ENCODE measurements around the gene CCL13.

Gene CCL13

DNA sequence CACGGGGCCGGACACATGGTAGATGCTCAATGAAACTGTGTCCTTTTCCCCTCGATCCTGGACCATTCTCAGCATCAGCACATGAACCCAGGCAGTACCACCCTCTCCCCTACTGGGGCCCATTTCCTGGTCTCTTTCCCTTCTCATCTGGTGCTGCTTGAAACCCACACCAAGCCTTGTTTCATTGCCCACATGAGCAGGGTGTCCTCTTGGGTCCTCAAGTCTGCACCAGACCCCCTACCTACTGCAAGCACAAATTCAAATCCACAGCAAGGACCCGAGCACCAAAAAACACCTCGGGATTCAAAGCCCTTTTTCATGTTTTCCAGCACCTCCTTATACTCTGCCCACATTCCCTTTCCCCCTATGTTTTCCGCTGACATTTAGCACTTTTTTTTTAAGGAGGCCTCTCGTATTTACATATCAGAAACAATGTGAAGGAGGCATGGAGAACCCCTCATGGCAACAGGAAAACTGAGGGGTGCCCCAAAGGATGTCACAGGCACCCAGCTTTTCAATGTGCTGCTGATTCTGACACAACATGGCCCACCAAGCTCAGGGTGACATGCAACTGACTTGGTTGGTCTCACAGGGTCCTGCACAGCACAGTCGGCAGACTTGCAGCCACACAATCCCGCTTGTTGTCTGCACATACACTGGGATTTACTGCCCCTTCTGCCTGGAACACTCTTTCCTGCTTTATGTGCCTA, 11.4 kb downstream of the CCL13 start:
- H2AK5ac ChIP-seq (ENCODE audit: low read depth, low read length), result peak overlapping the region; percentile 36
- no peak overlapping the region for H3K23ac ChIP-seq (ENCODE audit: low read depth, low read length, poor library complexity)
- no peak overlapping the region for H3K14ac ChIP-seq (ENCODE audit: low read length)
- H3K9ac ChIP-seq (ENCODE audit: low read depth, low read length, poor library complexity), result no peak overlapping the region
- DNase-seq (ENCODE audit: low spot score), result no peak
- no peaks in the 10 kb centered on the region for H3K9me3 ChIP-seq (replicated peaks in 1 of 2; ENCODE audit: control insufficient read depth in 2 of 2, insufficient read depth in 1 of 2, low read depth in 1 of 2, low read length in 2 of 2)
- no peaks in the 10 kb centered on the region for H3K36me3 ChIP-seq (replicated peaks in 1 of 2; ENCODE audit: control insufficient read depth in 2 of 2, insufficient read depth in 2 of 2, low read length in 2 of 2)
- H4K8ac ChIP-seq (ENCODE audit: low read depth, low read length), result no peak overlapping the region
- H3K27ac ChIP-seq (replicated peaks; ENCODE audit: low read length), result no peak overlapping the region
- no peak overlapping the region for H2BK120ac ChIP-seq (ENCODE audit: low read depth, low read length)
- H3K4me1 ChIP-seq (ENCODE audit: control insufficient read depth in 2 of 2, insufficient read depth in 1 of 2, low read depth in 1 of 2, low read length in 2 of 2), result no peaks in the 10 kb centered on the region
- H2BK15ac ChIP-seq (ENCODE audit: low read length), result no peak overlapping the region
- no peak overlapping the region for H2AFZ ChIP-seq (ENCODE audit: low read length)
- H4K91ac ChIP-seq (ENCODE audit: low read depth, low read length, poor library complexity), result no peak overlapping the region
- no peak overlapping the region for H3K4ac ChIP-seq (ENCODE audit: low read length)
- no peaks in the 10 kb centered on the region for H3K79me1 ChIP-seq (ENCODE audit: low read depth, low read length)
- no peak overlapping the region for H3K4me3 ChIP-seq (ENCODE audit: low read length in 2 of 2)
- H3K4me2 ChIP-seq (ENCODE audit: insufficient read depth, low read length, poor library complexity, severe bottlenecking), result no peak overlapping the region
- H2BK5ac ChIP-seq (ENCODE audit: low read length), result no peak overlapping the region
- WGBS, 2 donors (ENCODE audit: extremely low coverage in 2 of 2, insufficient read length in 2 of 2, insufficient replicate concordance in 1 of 2), result no CpG with 5 or more reads among the region's 9 CpGs
- no peak overlapping the region for H3K18ac ChIP-seq (ENCODE audit: low read length)
- H2BK12ac ChIP-seq (ENCODE audit: low read length), result no peak overlapping the region
- no peaks in the 10 kb centered on the region for H3K27me3 ChIP-seq (ENCODE audit: control insufficient read depth in 3 of 3, insufficient read depth in 3 of 3, low read depth in 1 of 3, low read length in 3 of 3)

- no peak overlapping the region for H4K8ac ChIP-seq (ENCODE audit: low read depth, low read length)
- H3K4me2 ChIP-seq (ENCODE audit: insufficient read depth, low read length, poor library complexity, severe bottlenecking), result no peak overlapping the region
- H3K36me3 ChIP-seq (replicated peaks in 1 of 2; ENCODE audit: control insufficient read depth in 2 of 2, insufficient read depth in 2 of 2, low read length in 2 of 2), result no peaks in the 10 kb centered on the region
- no peaks in the 10 kb centered on the region for H3K4me1 ChIP-seq (ENCODE audit: control insufficient read depth in 2 of 2, insufficient read depth in 1 of 2, low read depth in 1 of 2, low read length in 2 of 2)
- no peak overlapping the region for H3K23ac ChIP-seq (ENCODE audit: low read depth, low read length, poor library complexity)
- H2BK15ac ChIP-seq (ENCODE audit: low read length), result no peak overlapping the region
- H2BK12ac ChIP-seq (ENCODE audit: low read length), result no peak overlapping the region
- no peak overlapping the region for H4K91ac ChIP-seq (ENCODE audit: low read depth, low read length, poor library complexity)
- H3K14ac ChIP-seq (ENCODE audit: low read length), result no peak overlapping the region
- no peak overlapping the region for H2BK5ac ChIP-seq (ENCODE audit: low read length)
- H2AFZ ChIP-seq (ENCODE audit: low read length), result no peak overlapping the region
- H3K4ac ChIP-seq (ENCODE audit: low read length), result no peak overlapping the region
- no peak overlapping the region for H2BK120ac ChIP-seq (ENCODE audit: low read depth, low read length)
- H3K9me3 ChIP-seq (replicated peaks in 1 of 2; ENCODE audit: control insufficient read depth in 2 of 2, insufficient read depth in 1 of 2, low read depth in 1 of 2, low read length in 2 of 2), result no peaks in the 10 kb centered on the region
- no peaks in the 10 kb centered on the region for H3K27me3 ChIP-seq (ENCODE audit: control insufficient read depth in 3 of 3, insufficient read depth in 3 of 3, low read depth in 1 of 3, low read length in 3 of 3)
- H3K9ac ChIP-seq (ENCODE audit: low read depth, low read length, poor library complexity), result no peak overlapping the region
- WGBS, 2 donors (ENCODE audit: extremely low coverage in 2 of 2, insufficient read length in 2 of 2, insufficient replicate concordance in 1 of 2), result no CpG with 5 or more reads among the region's 9 CpGs
- no peak overlapping the region for H3K4me3 ChIP-seq (ENCODE audit: low read length in 2 of 2)
- H3K18ac ChIP-seq (ENCODE audit: low read length), result no peak overlapping the region
- no peak overlapping the region for H2AK5ac ChIP-seq (ENCODE audit: low read depth, low read length)
- H3K27ac ChIP-seq (replicated peaks; ENCODE audit: low read length), result no peak overlapping the region
- no peaks in the 10 kb centered on the region for H3K79me1 ChIP-seq (ENCODE audit: low read depth, low read length)
- DNase-seq (ENCODE audit: low spot score), result no peak
Observed at GRCh38 chr17:34368196-34368945, 12.1 kb downstream of the CCL13 start.

- no peak overlapping the region for H3K27ac ChIP-seq (replicated peaks; ENCODE audit: low read length)
- H2BK15ac ChIP-seq (ENCODE audit: low read length), result no peak overlapping the region
- no peak overlapping the region for H3K23ac ChIP-seq (ENCODE audit: low read depth, low read length, poor library complexity)
- H2BK5ac ChIP-seq (ENCODE audit: low read length), result no peak overlapping the region
- H3K79me1 ChIP-seq (ENCODE audit: low read depth, low read length), result no peaks in the 10 kb centered on the region
- no peaks in the 10 kb centered on the region for H3K27me3 ChIP-seq (ENCODE audit: control insufficient read depth in 3 of 3, insufficient read depth in 3 of 3, low read depth in 1 of 3, low read length in 3 of 3)
- no peak overlapping the region for H2AK5ac ChIP-seq (ENCODE audit: low read depth, low read length)
- WGBS, 2 donors (ENCODE audit: extremely low coverage in 2 of 2, insufficient read length in 2 of 2, insufficient replicate concordance in 1 of 2), result no CpG with 5 or more reads among the region's 4 CpGs
- H2AFZ ChIP-seq (ENCODE audit: low read length), result no peak overlapping the region
- no peak overlapping the region for H2BK12ac ChIP-seq (ENCODE audit: low read length)
- no peak overlapping the region for H2BK120ac ChIP-seq (ENCODE audit: low read depth, low read length)
- H3K14ac ChIP-seq (ENCODE audit: low read length), result peak overlapping the region; percentile 11
- H3K36me3 ChIP-seq (replicated peaks in 1 of 2; ENCODE audit: control insufficient read depth in 2 of 2, insufficient read depth in 2 of 2, low read length in 2 of 2), result no peaks in the 10 kb centered on the region
- no peaks in the 10 kb centered on the region for H3K4me1 ChIP-seq (ENCODE audit: control insufficient read depth in 2 of 2, insufficient read depth in 1 of 2, low read depth in 1 of 2, low read length in 2 of 2)
- H3K4ac ChIP-seq (ENCODE audit: low read length), result no peak overlapping the region
- no peak overlapping the region for H3K4me3 ChIP-seq (ENCODE audit: low read length in 2 of 2)
- H3K18ac ChIP-seq (ENCODE audit: low read length), result no peak overlapping the region
- H3K9me3 ChIP-seq (replicated peaks in 1 of 2; ENCODE audit: control insufficient read depth in 2 of 2, insufficient read depth in 1 of 2, low read depth in 1 of 2, low read length in 2 of 2), result no peaks in the 10 kb centered on the region
- no peak overlapping the region for H4K8ac ChIP-seq (ENCODE audit: low read depth, low read length)
- H3K4me2 ChIP-seq (ENCODE audit: insufficient read depth, low read length, poor library complexity, severe bottlenecking), result no peak overlapping the region
- no peak overlapping the region for H3K9ac ChIP-seq (ENCODE audit: low read depth, low read length, poor library complexity)
- DNase-seq (ENCODE audit: low spot score), result no peak
- no peak overlapping the region for H4K91ac ChIP-seq (ENCODE audit: low read depth, low read length, poor library complexity)
Observed at GRCh38 chr17:34368946-34369500, 12.7 kb downstream of the CCL13 start.

DNA sequence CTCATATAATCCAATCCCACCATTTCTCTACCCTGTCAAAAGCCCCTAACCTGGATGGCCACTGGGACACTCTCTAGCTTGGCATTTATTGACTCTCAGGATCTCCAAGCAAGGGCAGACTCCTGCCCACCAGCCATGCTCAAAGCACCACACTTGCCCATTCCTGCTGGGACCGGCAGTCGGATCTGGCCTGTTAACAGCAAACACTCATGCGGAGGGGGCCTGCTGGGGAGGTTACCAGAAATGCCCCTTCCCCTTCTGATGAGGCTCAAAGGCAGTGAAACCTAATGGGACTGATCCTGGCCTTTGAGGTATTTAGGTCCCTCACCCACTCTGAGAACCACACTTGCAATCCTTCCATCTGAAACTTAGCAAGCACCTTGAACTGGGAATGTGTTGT, 13.3 kb downstream of the CCL13 start:
- no peak overlapping the region for H2BK12ac ChIP-seq (ENCODE audit: low read length)
- H3K36me3 ChIP-seq (replicated peaks in 1 of 2; ENCODE audit: control insufficient read depth in 2 of 2, insufficient read depth in 2 of 2, low read length in 2 of 2), result no peaks in the 10 kb centered on the region
- no peaks in the 10 kb centered on the region for H3K9me3 ChIP-seq (replicated peaks in 1 of 2; ENCODE audit: control insufficient read depth in 2 of 2, insufficient read depth in 1 of 2, low read depth in 1 of 2, low read length in 2 of 2)
- no peaks in the 10 kb centered on the region for H3K27me3 ChIP-seq (ENCODE audit: control insufficient read depth in 3 of 3, insufficient read depth in 3 of 3, low read depth in 1 of 3, low read length in 3 of 3)
- no peak overlapping the region for H2BK5ac ChIP-seq (ENCODE audit: low read length)
- no peak overlapping the region for H2BK15ac ChIP-seq (ENCODE audit: low read length)
- H3K4me1 ChIP-seq (ENCODE audit: control insufficient read depth in 2 of 2, insufficient read depth in 1 of 2, low read depth in 1 of 2, low read length in 2 of 2), result no peaks in the 10 kb centered on the region
- no peak overlapping the region for H4K8ac ChIP-seq (ENCODE audit: low read depth, low read length)
- no peak overlapping the region for H3K4me2 ChIP-seq (ENCODE audit: insufficient read depth, low read length, poor library complexity, severe bottlenecking)
- no peak overlapping the region for H3K9ac ChIP-seq (ENCODE audit: low read depth, low read length, poor library complexity)
- H3K23ac ChIP-seq (ENCODE audit: low read depth, low read length, poor library complexity), result no peak overlapping the region
- DNase-seq (ENCODE audit: low spot score), result no peak
- no peak overlapping the region for H2BK120ac ChIP-seq (ENCODE audit: low read depth, low read length)
- H2AFZ ChIP-seq (ENCODE audit: low read length), result no peak overlapping the region
- H3K4ac ChIP-seq (ENCODE audit: low read length), result no peak overlapping the region
- no CpG with 5 or more reads among the region's 3 CpGs for WGBS, 2 donors (ENCODE audit: extremely low coverage in 2 of 2, insufficient read length in 2 of 2, insufficient replicate concordance in 1 of 2)
- H3K27ac ChIP-seq (replicated peaks; ENCODE audit: low read length), result no peak overlapping the region
- H3K4me3 ChIP-seq (ENCODE audit: low read length in 2 of 2), result no peak overlapping the region
- H3K79me1 ChIP-seq (ENCODE audit: low read depth, low read length), result no peaks in the 10 kb centered on the region
- no peak overlapping the region for H3K18ac ChIP-seq (ENCODE audit: low read length)
- H2AK5ac ChIP-seq (ENCODE audit: low read depth, low read length), result no peak overlapping the region
- H4K91ac ChIP-seq (ENCODE audit: low read depth, low read length, poor library complexity), result no peak overlapping the region
- no peak overlapping the region for H3K14ac ChIP-seq (ENCODE audit: low read length)

Measured in neuronal stem cell (in vitro differentiated cells).